Transverse colon (tissue), 4 donors: ENCODE measurements around the gene PCDHGA9.
"Not testable (repeated sequence)": the region's sequence is repeated elsewhere in the genome, so short reads cannot be mapped to it uniquely, and the experiment has no call there.

Experiments
- POLR2A ChIP-seq: fragments of 450-650 bp; IDR thresholded peaks from one replicate; pipeline ENCODE4 v1.6.1; 2016; ENCODE audit warnings: antibody characterized with exemption, mild to moderate bottlenecking, moderate library complexity
- POLR2AphosphoS5 ChIP-seq, 3 donors: sonication (generic); formaldehyde crosslinking; IDR thresholded peaks; one replicate each; pipeline ENCODE4 v1.6.1; 2016; ENCODE audit warnings: antibody characterized with exemption in 3 of 3
- TF ChIP-seq, protein P1 (sequence below), 5 experiments: fragments of 200-600 bp in 3 of 5; fragments of 450-650 bp in 2 of 5; sonication (generic) in 3 of 5; IDR thresholded peaks; 1 replicate in 2 of 5; 2 replicates in 3 of 5; pipeline ENCODE4 v1.5.1; 2016 to 2017; ENCODE audit warnings: antibody characterized with exemption in 5 of 5, inconsistent platforms in 3 of 5, mild to moderate bottlenecking in 2 of 5, moderate library complexity in 1 of 5

DNA sequence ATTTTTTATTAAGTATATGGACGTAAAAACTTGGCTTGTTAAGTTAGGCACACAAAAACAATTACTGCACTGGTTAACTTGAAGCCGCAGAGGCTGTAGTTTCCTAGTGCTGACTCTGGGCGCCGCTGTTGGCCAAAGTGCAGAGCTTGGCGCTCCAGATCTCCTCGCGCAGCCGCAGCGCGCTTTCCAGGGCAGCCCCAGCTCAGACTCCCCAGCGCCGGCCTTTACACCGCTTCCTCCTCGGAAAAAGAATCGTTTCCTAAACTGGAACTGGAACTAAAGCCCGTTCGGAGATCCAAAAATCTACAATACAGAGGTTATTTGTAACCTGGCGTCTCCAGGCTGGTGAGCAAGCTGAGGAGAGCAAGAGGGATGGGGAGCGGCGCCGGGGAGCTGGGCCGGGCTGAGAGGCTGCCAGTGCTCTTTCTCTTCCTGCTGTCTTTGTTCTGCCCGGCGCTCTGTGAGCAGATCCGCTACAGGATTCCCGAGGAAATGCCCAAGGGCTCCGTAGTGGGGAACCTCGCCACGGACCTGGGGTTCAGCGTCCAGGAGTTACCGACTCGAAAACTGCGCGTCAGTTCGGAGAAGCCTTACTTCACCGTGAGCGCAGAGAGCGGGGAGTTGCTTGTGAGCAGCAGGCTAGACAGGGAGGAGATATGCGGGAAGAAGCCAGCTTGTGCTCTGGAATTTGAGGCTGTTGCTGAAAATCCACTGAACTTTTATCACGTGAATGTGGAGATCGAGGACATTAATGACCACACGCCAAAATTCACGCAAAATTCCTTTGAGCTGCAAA is 4.6 kb upstream of the PCDHGA9 start, which contains the start of gene PCDHGB5:
- not testable (repeated sequence) for TF ChIP-seq POLR2AphosphoS5 (IDR thresholded peaks at IDR 0.05); POLR2A
- TF ChIP-seq, protein P1, sequence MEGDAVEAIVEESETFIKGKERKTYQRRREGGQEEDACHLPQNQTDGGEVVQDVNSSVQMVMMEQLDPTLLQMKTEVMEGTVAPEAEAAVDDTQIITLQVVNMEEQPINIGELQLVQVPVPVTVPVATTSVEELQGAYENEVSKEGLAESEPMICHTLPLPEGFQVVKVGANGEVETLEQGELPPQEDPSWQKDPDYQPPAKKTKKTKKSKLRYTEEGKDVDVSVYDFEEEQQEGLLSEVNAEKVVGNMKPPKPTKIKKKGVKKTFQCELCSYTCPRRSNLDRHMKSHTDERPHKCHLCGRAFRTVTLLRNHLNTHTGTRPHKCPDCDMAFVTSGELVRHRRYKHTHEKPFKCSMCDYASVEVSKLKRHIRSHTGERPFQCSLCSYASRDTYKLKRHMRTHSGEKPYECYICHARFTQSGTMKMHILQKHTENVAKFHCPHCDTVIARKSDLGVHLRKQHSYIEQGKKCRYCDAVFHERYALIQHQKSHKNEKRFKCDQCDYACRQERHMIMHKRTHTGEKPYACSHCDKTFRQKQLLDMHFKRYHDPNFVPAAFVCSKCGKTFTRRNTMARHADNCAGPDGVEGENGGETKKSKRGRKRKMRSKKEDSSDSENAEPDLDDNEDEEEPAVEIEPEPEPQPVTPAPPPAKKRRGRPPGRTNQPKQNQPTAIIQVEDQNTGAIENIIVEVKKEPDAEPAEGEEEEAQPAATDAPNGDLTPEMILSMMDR (IDR thresholded peaks at IDR 0.05), result peak; percentile 30 to 44 (median 40)
